Right kidney (tissue), 1 donor: ENCODE results near the gene ARHGEF39.
A peak's percentile ranks its signal among the peaks of the same experiment; 100 is the strongest.
"Not testable (repeated sequence)": the region's sequence is repeated elsewhere in the genome, so short reads cannot be mapped to it uniquely, and the experiment has no call there.

Source experiments
- DNase-seq: peaks from one replicate; pipeline ENCODE4 v3.0.0-alpha.2; 2016

Gene ARHGEF39

DNA sequence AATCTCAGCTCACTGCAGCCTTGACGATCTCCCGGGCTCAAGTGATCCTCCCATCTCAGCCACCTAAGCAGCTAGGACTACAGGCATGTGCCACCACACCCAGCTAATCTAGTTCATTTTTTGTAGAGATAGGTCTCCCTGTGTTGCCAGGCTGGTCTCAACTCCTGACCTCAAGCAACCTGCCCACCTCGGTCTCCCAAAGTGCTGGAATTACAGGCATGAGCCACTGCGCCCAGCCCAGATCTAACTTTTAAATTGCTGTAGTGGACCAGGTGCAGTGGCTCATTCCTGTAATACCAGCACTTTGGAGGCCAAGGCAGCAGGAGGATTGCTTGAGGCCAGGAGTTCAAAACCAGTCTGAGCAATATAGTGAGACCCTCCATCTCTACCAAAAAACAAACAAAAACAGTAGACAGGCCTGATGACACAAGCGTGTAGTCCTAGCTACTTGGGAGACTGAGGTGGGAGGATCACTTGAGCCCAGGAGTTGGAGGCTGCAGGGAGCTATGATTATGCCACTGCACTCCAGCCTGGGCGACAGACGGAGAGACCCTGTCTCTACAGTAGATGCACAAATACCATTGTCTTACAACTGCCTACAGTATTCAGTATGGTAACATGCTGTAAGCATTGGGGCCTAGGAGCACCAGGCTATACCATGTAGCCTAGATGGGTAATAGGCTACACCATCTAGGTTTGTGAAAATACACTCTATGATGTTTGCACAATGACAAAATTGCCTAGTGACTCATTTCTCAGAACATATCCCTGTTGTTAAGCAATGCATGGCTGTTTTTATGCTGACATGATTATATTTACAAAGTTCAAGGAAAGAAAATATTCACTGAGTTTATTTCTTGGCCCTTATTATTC lies 12.8 kb downstream of the ARHGEF39 start:
- DNase-seq = no peak

DNA sequence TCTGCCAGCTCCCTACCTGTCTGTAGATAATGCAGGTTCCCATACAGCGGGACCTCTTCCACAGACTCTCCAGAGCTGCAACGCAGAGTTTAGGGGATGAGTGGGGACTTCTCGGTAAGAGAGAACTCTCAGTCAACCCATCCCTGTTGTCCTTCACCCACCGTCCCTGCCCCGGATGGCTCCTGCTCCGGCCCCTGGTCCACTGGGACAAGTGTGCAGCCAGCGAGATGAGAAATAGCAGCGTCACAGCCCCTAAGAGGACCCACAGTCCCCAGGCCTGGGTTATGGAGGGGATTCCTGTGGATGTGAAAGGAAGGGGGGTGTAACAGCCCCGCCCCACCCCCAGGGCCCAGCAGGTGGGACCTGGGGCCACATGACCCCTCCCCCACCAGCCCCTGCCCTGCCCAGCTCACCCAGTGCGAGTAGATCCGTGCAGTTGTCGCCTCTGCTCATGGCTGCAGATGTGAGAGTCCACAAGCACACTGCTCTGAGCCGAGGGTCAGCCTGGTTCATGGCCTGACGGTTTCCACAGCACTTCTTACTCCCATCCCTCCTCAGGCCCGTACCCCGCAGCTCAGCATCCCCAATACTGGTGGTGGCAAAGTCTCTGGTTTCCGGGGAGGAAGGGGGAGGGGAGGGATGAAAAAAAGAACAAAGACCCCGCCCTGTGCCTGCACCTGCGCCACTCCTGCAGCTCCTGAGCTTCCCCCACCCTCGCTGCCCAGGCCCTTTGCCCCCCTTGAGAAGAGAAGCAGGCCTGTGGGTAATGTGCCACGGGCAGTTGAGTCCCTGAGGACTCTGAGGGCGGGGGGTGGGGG lies 14.4 kb downstream of the ARHGEF39 start, which contains the start of gene SIT1:
TSS of gene SIT1 (minus strand) at position 591 of the 818 bp plus-strand sequence. CDS start at position 513, 78 bp downstream.
- DNase-seq = no peak

DNA sequence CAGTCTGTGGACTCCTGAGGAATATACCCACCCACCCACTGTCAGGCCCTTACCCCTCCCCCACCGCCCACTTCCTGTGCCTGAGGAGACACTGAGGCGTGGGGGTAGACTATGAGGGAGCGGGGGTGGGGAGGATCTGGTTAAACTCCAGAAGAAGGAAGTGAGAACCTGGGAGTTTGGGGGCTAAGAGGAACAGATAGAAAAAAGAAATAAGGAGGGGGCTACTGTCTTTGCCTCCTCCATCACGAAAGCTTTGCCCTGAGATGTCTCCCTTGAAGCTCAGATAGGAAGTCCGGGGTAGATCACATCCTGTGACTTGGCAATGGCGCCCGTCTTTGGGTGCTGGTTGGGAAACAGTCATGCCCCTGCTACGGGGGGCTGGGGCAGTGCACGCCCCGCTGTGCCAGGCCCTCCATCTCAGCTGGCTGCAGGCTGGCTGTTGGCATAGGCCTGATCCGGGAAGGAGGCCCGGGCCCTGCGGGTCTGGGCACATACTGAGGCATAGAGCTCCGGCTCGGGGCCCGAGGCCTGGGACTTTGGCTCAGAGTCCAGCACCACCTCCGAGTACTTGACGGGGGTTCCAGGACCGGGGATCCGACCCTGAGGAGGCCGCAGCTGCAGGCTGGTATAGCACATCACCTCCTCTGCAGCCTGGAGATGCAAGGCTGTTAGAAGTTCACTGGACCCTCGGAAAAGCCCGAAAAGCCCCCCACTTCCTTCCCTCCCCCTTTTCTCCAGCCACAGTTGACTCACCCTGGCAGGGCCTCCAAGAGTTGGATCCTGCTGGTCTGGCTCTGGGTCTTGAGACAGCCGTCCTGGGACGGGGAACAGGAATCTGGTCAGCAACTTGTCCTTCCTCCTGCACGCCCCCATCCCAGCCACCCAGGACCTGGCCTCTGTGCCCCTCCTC lies 15.3 kb downstream of the ARHGEF39 start:
- no peak for DNase-seq

DNA sequence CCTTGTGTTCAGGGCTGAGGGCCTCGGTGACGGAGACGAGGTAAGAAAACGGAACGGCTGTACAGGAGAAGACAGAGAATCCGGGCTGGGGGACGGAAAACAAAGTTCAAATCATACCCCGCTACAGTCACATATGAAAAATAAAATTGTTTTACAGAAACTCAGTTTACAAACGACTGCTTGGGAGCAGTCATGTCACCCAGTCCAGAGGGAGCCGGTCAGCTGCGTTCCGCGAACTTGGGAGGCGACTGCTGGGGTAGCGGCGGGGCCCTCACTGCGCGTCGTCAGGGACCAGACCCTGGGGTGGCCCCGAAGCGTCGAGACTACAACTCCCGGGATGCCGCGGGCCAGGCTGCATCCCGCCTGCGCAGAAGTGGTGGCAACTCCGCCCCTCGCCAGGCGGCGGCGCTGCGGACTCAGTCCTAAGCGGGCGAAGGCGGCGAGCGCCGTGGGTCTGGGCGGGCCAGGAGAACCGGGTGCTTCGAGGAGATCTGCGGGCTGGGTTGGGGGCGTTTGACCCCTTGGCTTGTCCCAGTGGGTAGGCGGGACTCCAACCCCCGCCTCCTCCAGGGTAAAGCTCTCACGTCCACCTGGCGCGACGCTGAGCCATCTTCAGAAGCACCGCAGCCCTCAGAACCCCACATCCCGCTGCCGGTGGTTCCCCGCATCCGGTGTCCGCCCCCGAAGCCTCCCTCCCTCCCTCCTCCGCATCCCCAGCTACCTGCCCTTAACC lies 18.3 kb downstream of the ARHGEF39 start:
- peak; percentile 96 for DNase-seq

DNA sequence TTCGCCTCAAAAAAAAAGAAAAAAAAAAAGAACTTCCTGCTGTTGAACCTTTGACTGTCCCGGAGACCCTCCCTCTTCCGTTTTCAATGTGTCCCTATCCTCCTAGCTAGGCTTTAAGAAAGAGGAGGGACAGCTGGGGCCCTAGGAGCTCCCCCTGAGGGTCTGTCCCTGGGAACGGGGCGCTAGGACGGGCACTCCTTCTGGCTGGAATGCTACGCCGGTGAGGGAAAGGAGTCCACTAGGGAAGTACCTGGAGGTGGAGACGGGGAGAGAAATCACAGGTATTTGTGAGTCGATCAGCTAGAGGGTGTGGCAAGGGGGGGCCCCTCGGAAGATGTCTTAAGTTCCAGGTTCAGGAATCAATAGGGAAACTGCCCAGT lies 18.9 kb downstream of the ARHGEF39 start:
- no peak for DNase-seq

DNA sequence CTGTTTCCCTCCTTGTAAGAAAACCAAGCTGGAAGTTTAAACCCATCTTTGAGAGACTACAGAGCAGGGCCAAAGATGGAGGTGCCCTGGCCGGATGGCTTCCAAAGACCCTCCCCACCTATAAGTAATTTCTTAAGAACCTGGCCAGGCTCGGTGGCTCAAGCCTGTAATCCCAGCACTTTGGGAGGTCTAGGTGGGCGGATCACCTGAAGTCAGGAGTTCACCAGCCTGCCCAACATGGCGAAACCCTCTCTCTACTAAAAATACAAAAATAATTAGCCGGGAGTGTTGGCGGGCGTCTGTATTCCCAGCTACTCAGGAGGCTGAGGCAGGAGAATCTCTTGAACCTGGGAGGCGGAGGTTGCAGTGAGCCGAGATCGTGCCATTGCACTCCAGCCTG lies 19.3 kb downstream of the ARHGEF39 start:
- DNase-seq = not testable (repeated sequence)

DNA sequence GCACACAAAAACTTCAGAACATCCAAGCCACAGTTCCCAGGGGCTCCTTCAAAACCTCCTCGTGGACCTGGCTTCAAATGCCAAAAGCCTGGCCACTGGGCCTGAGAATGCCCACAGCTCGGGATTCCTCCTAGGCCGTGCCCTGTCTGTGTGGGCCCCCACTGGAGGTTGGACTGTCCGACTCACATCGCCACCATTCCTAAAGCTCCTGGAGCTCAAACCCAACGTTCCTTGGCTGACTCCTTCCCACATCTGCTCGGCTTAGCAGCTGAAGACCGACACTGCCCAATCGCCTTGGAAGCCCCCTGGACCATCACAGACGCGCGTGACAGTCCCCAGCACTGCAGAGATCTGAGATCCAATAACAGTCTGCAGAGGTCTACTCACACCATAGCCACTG lies 21.9 kb downstream of the ARHGEF39 start:
- DNase-seq = no peak

DNA sequence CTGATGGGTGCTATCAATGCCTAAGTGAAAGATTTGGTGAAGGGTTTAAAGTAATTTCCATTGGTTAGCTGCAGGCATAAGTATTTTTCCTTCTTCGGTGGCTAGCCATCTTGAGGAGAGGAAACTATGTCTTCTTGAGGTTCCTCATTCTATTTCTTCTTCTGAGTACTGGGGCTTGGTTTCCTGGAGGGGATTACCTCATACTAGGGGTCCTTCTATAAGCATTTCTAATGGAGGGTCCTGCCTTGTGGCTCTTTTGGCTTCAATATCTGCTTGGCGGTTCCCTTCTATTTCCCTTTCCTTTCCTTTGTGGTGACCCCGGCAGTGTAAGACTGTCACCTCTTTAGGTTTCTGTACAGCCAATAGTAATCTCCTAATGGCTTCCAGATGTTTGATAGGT lies 23.5 kb downstream of the ARHGEF39 start:
- not testable (repeated sequence) for DNase-seq

DNA sequence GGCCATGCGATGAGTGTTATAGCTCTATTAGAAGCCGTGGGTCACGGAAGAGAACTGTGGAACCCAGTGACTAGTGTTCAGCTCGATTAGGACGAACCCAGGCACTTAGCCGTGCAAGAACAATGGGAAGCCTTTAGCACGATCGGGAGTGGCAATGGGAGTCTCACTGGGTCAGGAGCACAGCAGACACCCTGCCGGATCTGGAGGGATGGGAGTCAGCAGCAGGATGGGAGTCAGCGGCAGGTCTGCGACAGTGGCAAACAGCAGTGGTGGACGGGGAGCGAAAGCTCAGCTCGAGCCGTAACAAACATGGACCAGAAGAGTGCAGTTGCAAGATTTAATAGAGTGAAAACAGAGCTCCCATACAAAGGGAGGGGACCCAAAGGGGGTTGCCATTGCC lies 24.6 kb downstream of the ARHGEF39 start:
- DNase-seq = not testable (repeated sequence)

DNA sequence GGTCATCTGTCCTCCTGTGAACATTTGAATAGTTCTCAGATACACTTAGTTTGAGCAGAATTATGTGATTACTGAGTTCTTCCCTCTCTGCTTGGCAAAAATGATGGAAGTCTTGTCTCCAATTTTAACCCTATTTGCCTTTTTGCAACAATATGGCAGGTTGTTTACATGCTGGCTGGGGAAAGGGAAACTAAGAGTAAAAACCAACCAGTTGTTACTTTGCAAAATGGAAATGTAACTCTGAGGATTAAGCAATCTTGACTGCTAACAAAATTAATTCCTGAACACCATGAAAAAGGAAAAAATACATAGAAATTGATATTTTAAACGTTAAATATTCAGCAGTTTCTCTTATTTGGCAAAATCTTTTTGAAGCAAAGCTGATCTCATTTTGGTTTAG lies 25.4 kb downstream of the ARHGEF39 start:
- no peak for DNase-seq

DNA sequence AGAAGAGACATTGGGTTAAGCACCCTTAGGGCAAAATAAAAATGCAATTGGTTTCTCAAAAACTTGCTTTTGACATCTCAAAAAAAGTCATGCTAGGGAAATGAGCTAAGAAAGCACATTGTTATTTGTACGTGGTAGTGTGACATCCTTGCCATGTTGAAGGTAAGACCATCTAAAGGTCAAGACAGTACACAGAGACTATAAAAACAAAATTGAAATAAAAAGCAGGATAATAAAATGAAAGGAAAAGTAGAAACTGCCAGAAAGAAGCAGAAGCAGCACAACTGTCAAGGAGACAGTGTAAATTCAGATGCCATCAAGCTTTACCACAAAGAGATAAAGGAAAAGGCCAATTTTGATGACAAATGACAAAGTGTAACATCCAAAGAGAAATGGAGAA lies 25.8 kb downstream of the ARHGEF39 start:
- not testable (repeated sequence) for DNase-seq

DNA sequence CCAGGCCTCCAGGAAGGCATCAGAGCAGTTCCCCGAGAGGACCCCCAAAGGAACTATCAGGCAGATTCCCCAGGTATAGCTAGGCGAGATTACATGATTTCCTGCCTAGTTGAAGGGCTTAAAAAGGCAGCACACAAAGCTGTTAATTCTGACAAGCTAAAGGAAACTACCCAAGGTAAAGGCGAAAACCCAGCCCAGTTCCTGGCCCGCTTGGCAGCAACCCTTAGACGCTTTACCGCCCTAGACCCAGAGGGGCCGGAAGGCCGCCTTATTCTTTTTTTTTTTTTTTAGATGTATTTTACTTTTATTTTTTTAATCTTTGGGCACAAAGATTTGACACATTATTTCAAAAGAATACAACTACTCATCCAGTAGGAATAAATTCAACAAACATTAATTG lies 26.2 kb downstream of the ARHGEF39 start:
- not testable (repeated sequence) for DNase-seq

DNA sequence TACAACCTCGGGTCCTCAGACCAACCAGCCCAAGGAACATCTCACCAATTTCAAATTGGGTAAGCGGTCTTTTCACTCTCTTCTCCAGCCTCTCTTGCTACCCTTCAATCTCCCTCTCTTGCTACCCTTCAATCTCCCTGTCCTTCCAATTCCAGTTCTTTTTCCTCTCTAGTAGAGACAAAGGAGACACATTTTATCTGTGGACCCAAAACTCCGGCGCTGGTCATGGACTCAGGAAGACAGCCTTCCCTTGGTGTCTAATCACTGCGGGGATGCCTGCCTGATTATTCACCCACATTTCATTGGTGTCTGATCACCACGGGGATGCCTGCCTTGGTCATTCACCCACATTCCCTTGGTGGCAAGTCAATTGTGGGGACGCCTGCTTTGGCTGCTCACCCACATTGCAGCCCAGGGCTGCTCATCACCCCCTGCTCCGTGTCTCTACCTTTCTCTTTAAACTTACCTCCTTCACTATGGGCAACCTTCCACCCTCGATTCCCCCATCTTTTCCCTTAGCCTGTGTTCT lies 27.5 kb downstream of the ARHGEF39 start:
- DNase-seq = not testable (repeated sequence)

DNA sequence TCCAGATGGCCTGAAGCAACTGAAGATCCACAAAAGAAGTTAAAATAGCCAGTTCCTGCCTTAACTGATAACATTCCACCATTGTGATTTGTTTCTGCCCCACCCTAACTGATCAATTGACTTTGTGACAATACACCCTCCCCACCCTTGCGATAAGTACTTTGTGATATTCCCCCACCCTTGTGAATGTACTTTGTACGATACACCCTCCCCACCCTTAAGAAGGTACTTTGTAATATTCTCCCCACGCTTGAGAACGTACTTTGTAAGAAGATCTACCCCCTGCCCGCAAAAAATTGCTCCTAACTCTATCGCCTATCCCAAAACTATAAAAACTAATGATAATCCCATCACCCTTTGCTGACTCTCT lies 28.1 kb downstream of the ARHGEF39 start:
- DNase-seq = not testable (repeated sequence)

DNA sequence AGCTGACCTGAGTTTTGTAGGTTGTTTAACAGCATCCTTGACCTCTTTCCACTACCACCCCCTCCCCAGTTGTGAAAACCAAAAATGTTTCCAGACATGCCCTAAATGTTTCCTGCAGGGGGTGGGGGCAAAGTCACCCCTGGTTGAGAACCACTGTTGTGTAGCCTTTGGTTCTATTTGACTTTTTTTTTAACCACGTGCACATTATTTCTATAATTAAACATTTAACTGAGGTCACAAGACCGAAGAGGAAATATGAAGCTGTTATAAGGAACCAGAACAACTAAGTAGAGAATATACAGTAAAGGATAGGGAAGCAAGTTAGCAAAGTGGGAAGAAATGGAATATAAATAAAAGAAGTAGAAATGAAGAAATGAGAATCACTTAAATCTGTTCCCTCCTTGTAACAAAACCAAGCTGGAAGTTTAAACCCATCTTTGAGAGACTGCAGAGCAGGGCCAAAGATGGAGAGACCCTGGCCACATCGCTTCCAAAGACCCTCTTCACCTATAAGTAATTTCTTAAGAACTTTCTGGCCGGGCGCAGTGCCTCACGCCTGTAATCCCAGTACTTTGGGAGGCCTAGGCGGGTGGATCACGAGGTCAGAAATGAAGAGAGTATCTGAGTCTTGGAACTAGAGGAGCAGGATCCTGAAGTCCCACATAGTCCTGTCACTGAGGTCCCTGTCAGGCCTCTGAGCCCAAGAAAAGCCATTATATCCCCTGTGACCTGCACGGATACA lies 28.7 kb downstream of the ARHGEF39 start:
- DNase-seq = no peak

DNA sequence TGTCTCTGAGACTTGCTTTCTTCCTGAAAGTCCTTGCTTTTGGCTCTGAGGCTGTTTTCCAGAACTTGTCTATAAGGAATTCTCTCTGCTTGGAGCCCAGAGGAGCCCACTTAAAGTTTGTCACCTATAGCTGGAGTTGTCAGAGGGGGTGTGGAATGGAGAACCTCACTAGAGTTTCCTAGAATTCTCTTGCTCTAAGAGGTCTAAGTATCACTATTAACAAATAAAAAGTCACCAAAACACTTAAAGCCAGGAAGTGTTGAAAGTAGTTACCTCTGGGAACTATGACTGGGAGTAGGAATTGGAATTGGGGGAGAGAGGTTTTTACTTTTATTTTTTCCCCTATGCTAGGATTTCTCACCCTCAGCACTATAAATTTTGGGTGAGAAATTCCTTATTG lies 29.3 kb downstream of the ARHGEF39 start:
- DNase-seq = no peak

DNA sequence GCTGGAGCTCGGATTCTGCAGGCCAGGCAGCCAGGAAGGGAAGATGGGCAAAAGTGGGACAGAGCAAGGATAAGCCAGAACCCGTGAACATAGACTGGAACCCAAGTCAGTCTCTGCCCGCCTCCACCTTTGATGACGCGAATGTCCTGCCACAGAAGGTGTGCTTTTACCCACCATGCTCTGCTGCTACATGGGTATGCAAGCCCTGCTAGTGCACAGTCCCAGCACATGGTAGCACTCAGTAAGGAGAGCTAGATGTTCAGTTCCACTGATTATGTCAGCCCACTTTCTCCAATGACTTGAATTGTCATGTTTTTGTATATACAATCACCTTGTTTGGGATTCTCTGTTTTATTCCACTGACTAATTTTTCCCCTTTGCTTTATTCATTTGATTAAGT lies 35.4 kb downstream of the ARHGEF39 start:
- no peak for DNase-seq

DNA sequence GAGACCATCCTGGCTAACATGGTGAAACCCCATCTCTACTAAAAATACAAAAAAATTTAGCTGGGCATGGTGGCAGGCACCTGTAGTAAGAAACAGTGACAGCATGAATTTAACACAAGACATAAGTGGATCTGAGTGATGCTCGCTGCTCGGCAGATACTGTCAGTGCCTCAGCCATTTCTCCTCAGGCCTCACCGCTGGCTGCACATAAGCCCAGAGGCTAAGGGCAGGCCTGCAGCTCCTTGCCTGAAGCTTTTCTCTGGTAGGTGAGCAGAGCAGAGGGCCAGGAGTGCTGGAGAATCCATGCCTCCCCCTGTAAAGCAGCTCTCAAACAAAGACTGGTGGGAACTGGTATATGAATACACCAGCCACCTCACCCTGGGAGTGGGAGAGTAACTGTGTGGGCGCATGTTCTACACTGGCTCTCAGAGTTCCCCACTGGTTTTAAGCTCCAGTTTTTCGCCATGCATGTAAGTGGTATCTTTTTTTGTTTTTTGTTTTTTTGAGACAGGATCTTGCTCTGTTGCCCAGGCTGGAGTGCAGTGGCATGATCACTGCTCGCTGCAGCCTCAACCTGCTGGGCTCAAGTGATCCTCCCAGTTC lies 36.5 kb downstream of the ARHGEF39 start:
- DNase-seq = no peak

DNA sequence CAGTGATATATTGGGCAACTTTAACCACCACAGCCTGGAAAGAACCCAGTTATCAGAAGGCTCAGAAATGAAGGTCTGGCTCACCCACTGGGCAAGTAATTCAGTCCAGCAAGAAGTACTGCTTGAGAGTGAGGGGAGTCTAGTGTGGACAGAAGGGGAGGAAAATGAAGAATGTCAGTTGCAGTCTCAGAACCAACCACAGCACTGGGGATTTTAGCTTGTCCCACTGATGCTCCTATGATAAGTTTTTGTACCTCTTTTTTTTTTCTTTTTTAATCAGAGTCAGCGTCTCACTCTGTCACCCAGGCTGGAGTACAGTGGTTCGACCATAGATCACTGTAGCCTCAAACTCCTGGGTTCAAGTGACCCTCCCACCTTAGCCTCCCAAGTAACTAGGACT lies 37.4 kb downstream of the ARHGEF39 start:
- DNase-seq = no peak

DNA sequence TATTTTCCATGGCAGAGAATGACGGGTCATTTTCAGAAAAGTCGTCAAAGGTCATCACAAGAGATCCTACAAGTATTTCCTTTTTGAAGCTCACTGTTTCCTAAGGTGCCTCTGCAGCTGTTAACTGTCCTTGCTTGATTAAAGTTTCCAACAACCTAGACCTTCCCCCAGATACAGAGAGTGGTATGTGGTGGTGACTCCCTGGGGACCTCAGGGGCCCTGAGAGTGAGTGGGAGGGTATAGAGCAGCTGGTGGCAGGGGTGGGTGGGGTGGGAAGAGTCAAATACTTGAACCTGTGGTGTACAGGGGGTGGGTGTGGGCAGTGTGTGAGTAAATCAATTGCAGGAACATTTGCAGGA lies 45.2 kb downstream of the ARHGEF39 start:
- no peak for DNase-seq
